B cell (primary cell): ENCODE measurements around the gene ZDHHC14. TPM values are rescaled to one million over a fixed set of nuclear protein-coding genes. Genes with fewer than 3 reads are reported as not detected.

Experiments used
- ATAC-seq: fragments of 200-7000 bp; cut with Tn5 transposase; one replicate; pipeline ENCODE4 v1.10.0; 2021; ENCODE audit warnings: low read depth, mild to moderate bottlenecking, moderate number of reproducible peaks, moderate library complexity
- CTCF ChIA-PET: fragments of 350-600 bp; sonication (Branson Sonifier 250); formaldehyde crosslinking; loops from one replicate; lab custom pipeline; 2021; ENCODE audit warnings: antibody characterized with exemption, inconsistent platforms; lab: Charles Lee
- POLR2A ChIA-PET: fragments of 350-600 bp; sonication (Branson Sonifier 250); formaldehyde crosslinking; loops from one replicate; lab custom pipeline; 2021; ENCODE audit warnings: antibody characterized with exemption; lab: Charles Lee
- DNase-seq: peaks from one replicate; pipeline ENCODE4 v3.0.0; 2013
- H2AFZ ChIP-seq: 2 replicates; pipeline ENCODE4 v1.6.1; 2012; ENCODE audit warnings: mild to moderate bottlenecking, low read depth, low read length; ENCODE audit not compliant: insufficient read depth, poor library complexity, severe bottlenecking
- H3K27ac ChIP-seq, 2 donors: 1 replicate in 1 of 2; 2 replicates in 1 of 2; pipeline ENCODE4 v1.5.1; 2012 to 2013; ENCODE audit warnings: low read length in 2 of 2, mild to moderate bottlenecking in 2 of 2, moderate library complexity in 1 of 2
- H3K27me3 ChIP-seq, 4 experiments: fragments of 200-600 bp in 1 of 4; sonication (generic) in 1 of 4; replicated peaks in 1 of 4; 1 replicate in 2 of 4; 2 replicates in 2 of 4; pipeline versions ENCODE4 v1.6.1 to v1.7.0; 2013 to 2016; ENCODE audit warnings: low read length in 3 of 4, mild to moderate bottlenecking in 2 of 4, mixed read lengths in 1 of 4, moderate library complexity in 1 of 4; ENCODE audit not compliant: insufficient read depth in 4 of 4, control insufficient read depth in 3 of 4; ENCODE audit errors: control extremely low read depth in 1 of 4
- H3K36me3 ChIP-seq, 2 experiments: replicated peaks in 1 of 2; 1 replicate in 1 of 2; 2 replicates in 1 of 2; pipeline versions ENCODE4 v1.6.1 to v1.7.1; 2013; ENCODE audit warnings: low read length in 1 of 2; ENCODE audit not compliant: insufficient read depth in 2 of 2, control insufficient read depth in 1 of 2; ENCODE audit errors: control extremely low read depth in 1 of 2, extremely low read depth in 1 of 2
- H3K4me1 ChIP-seq, 2 donors: fragments of 200-600 bp in 1 of 2; sonication (generic) in 1 of 2; 1 replicate in 1 of 2; 2 replicates in 1 of 2; pipeline versions ENCODE4 v1.5.1 to v1.6.1; 2013 to 2017; ENCODE audit warnings: low read length in 2 of 2; ENCODE audit not compliant: control insufficient read depth in 2 of 2, insufficient read depth in 2 of 2
- H3K4me2 ChIP-seq: replicated peaks from 2 replicates; pipeline ENCODE3; 2012; ENCODE audit warnings: mild to moderate bottlenecking, low read depth, low read length; ENCODE audit not compliant: poor library complexity, severe bottlenecking
- H3K4me3 ChIP-seq, 5 experiments: fragments of 200-600 bp in 1 of 5; sonication (generic) in 1 of 5; 1 replicate in 3 of 5; 2 replicates in 2 of 5; pipeline versions ENCODE4 v1.5.1 to v1.7.0; 2011 to 2016; ENCODE audit warnings: low read length in 4 of 5, mild to moderate bottlenecking in 4 of 5, low read depth in 2 of 5, control low read depth in 1 of 5, moderate library complexity in 1 of 5; ENCODE audit not compliant: insufficient read depth in 1 of 5; ENCODE audit errors: control extremely low read depth in 1 of 5, extremely low read depth in 1 of 5
- H3K79me2 ChIP-seq: fragments of 200-600 bp; sonication (generic); one replicate; pipeline ENCODE4 v1.6.0; 2016; ENCODE audit warnings: low read length; ENCODE audit not compliant: control insufficient read depth, insufficient read depth
- H3K9ac ChIP-seq: fragments of 200-600 bp; sonication (generic); 2 replicates; pipeline ENCODE4 v1.6.1; 2017; ENCODE audit warnings: mild to moderate bottlenecking, low read length, moderate library complexity
- H3K9me3 ChIP-seq, 3 donors: one replicate each; pipeline versions ENCODE4 v1.6.1 to v1.7.1; 2013; ENCODE audit warnings: low read length in 2 of 3; ENCODE audit not compliant: control insufficient read depth in 2 of 3, insufficient read depth in 1 of 3; ENCODE audit errors: control extremely low read depth in 1 of 3
- H4K20me1 ChIP-seq: 2 replicates; pipeline ENCODE4 v1.6.0; 2012; ENCODE audit warnings: mild to moderate bottlenecking, low read length; ENCODE audit not compliant: insufficient read depth, control insufficient read depth, poor library complexity, severe bottlenecking
- H3K27ac Mint-ChIP-seq: one replicate; pipeline ENCODE4 v1.8.0; 2021; ENCODE audit warnings: mixed read lengths
- H3K27me3 Mint-ChIP-seq: one replicate; pipeline ENCODE4 v1.8.0; 2021; ENCODE audit warnings: mixed read lengths
- H3K4me1 Mint-ChIP-seq: one replicate; pipeline ENCODE4 v1.8.0; 2021; ENCODE audit warnings: mixed read lengths
- H3K4me3 Mint-ChIP-seq: one replicate; pipeline ENCODE4 v1.8.0; 2021; ENCODE audit warnings: mixed read lengths
- H3K9me3 Mint-ChIP-seq: one replicate; pipeline ENCODE4 v1.8.0; 2022; ENCODE audit warnings: mixed read lengths; ENCODE audit not compliant: insufficient read depth
- EZH2 ChIP-seq: IDR thresholded peaks from 2 replicates; pipeline ENCODE4 v1.6.1; 2012; ENCODE audit warnings: borderline replicate concordance, low read depth, mild to moderate bottlenecking, moderate library complexity, low read length; ENCODE audit not compliant: insufficient read depth, poor library complexity, severe bottlenecking
- WGBS: methylation state at CpG from one replicate; pipeline ENCODE4 v1.1.5; 2013; ENCODE audit warnings: missing lambda C conversion rate; ENCODE audit not compliant: insufficient coverage; 5-methylcytosine and 5-hydroxymethylcytosine counted together
- intact Hi-C: fragments of 100-400 bp; cut with micrococcal nuclease; formaldehyde crosslinking; loops from one replicate; pipeline ENCODE4 v1.10.0; 2022
- polyA plus RNA-seq: library from polyadenylated mRNA; depleted of rRNA; stranded (reverse); fragments of >200 nt; gene quantifications from 2 replicates; pipeline ENCODE4 v1.2.3, GENCODE V29; 2012
- total RNA-seq, 2 donors: library from RNA; stranded (reverse); fragments of 120-200 nt in 1 of 2; gene quantifications; 1 replicate in 1 of 2; 2 replicates in 1 of 2; pipeline versions ENCODE4 v1.2.3 to v1.2.4, GENCODE V29; 2013 to 2022
- TF ChIP-seq, protein P1 (sequence below): fragments of 200-600 bp; IDR thresholded peaks from one replicate; pipeline ENCODE4 v1.8.0; 2022; ENCODE audit warnings: antibody characterized with exemption, mild to moderate bottlenecking

The ZDHHC14 gene
- total and polyA plus RNA-seq, 2 donors (not counting 1 experiment from before 2014, with no cell fraction given): 8.8 to 50.4 TPM

DNA sequence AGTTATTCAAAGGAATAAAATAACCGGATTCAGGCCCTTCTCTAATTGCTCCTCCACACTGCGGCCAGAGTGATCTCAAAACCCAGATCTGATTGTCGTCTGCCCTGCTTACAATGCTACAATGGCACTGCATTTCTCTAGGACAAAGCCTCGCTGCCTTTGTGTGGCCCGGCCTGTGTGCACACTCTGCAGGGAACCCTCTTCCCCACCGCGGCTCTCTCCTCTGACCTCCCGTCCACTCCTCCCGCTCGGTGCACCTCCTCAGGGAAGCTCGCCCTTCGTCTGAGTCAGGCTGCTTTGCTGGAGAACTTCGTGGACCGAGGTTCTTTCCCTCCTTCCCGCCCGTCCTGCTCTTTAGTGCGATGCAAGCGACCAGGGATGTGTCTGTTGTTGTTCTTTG lies 340.4 kb downstream of the ZDHHC14 start:
- WGBS: 97% methylated on average over 14 of the region's 18 CpGs
- Mint-ChIP-seq H3K27ac (no peak overlapping the region), H3K4me1 (no peaks in the 10 kb centered on the region), H3K9me3 (peaks cover 9% of the 10 kb centered on the region), H3K27me3 (peaks cover 25% of the 10 kb centered on the region), H3K4me3 (no peak overlapping the region)
- Histone ChIP-seq H3K27ac (no peak overlapping the region), H3K36me3 (no peaks in the 10 kb centered on the region), H2AFZ (no peak overlapping the region), H3K27me3 (peaks cover 0 to 7% (median 0%) of the 10 kb centered on the region in 4 experiments), H3K4me2 (no peak overlapping the region), H4K20me1 (no peaks in the 10 kb centered on the region), H3K4me1 (no peaks in the 10 kb centered on the region), H3K9me3 (peaks cover 2 to 7% (median 6%) of the 10 kb centered on the region in 3 donors), H3K9ac (no peak overlapping the region), H3K79me2 (no peaks in the 10 kb centered on the region), H3K4me3 (no peak overlapping the region)
- POLR2A ChIA-PET: interaction anchor here (0.5 kb wide), 1 partner anchor 827 kb away, joined by 5 read pairs; no protein-coding TSS in a partner anchor
- CTCF ChIA-PET: no interaction called here
- ATAC-seq: no peak
- DNase-seq: no peak
- TF ChIP-seq, protein P1, sequence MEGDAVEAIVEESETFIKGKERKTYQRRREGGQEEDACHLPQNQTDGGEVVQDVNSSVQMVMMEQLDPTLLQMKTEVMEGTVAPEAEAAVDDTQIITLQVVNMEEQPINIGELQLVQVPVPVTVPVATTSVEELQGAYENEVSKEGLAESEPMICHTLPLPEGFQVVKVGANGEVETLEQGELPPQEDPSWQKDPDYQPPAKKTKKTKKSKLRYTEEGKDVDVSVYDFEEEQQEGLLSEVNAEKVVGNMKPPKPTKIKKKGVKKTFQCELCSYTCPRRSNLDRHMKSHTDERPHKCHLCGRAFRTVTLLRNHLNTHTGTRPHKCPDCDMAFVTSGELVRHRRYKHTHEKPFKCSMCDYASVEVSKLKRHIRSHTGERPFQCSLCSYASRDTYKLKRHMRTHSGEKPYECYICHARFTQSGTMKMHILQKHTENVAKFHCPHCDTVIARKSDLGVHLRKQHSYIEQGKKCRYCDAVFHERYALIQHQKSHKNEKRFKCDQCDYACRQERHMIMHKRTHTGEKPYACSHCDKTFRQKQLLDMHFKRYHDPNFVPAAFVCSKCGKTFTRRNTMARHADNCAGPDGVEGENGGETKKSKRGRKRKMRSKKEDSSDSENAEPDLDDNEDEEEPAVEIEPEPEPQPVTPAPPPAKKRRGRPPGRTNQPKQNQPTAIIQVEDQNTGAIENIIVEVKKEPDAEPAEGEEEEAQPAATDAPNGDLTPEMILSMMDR: no peak
- TF ChIP-seq EZH2: no peak
- intact Hi-C loops: no loop called here

DNA sequence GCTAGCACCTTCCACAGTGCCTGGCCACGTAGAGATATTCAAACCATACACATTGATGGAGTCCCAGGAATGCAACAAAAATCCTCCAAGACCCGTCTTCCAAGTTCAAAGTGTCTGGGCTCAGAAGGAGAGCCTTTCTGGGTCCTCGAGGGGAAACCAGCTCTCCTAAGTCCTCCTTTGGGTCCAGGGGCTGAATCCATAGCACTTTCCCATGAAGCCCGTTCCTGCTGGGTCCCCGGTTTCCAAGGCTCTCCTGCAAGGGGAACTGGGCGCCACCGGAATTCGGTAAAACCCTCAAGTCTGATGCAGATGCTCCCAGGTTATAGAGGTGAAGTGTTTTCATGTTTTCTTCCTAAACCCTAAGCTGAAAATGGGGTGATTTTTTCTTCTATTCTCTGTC lies 340.8 kb downstream of the ZDHHC14 start:
- ChIA-PET CTCF (no interaction called here), POLR2A (interaction anchor here (0.5 kb wide), 1 partner anchor 826 kb away, joined by 5 read pairs; no protein-coding TSS in a partner anchor)
- H3K9ac ChIP-seq: no peak overlapping the region
- H3K36me3 ChIP-seq: no peaks in the 10 kb centered on the region
- 88% methylated on average over 6 of the region's 8 CpGs for WGBS
- ATAC-seq (no peak), DNase-seq (no peak)
- no peaks in the 10 kb centered on the region for H3K4me1 ChIP-seq
- H3K27ac ChIP-seq: no peak overlapping the region
- intact Hi-C loops: no loop called here
- H3K9me3 ChIP-seq: peaks cover 2 to 7% (median 6%) of the 10 kb centered on the region in 3 donors
- H3K27me3 ChIP-seq: peaks cover 0 to 3% (median 0%) of the 10 kb centered on the region in 4 experiments
- TF ChIP-seq, protein P1: no peak
- TF ChIP-seq EZH2: no peak
- H3K4me3 ChIP-seq: no peak overlapping the region
- H4K20me1 ChIP-seq: no peaks in the 10 kb centered on the region
- Mint-ChIP-seq H3K4me3 (no peak overlapping the region), H3K27me3 (peaks cover 25% of the 10 kb centered on the region), H3K4me1 (no peaks in the 10 kb centered on the region), H3K27ac (no peak overlapping the region), H3K9me3 (peaks cover 9% of the 10 kb centered on the region)
- H3K79me2 ChIP-seq: no peaks in the 10 kb centered on the region
- no peak overlapping the region for H2AFZ ChIP-seq
- no peak overlapping the region for H3K4me2 ChIP-seq
